Measurements from ENCODE around the gene SPAG9.

- TF ChIP-seq EGR1 (IDR thresholded peaks at IDR 0.05; ENCODE audit: low read depth) (no peak), CTCF (IDR thresholded peaks at IDR 0.05 in 2 of 3, conservative IDR thresholded peaks at IDR 0.05 in 1 of 3; ENCODE audit: borderline replicate concordance in 1 of 3, insufficient read depth in 1 of 3, low read depth in 2 of 3, low read length in 2 of 3) (no peak), MAX (IDR thresholded peaks at IDR 0.05) (no peak), ZNF274 (IDR thresholded peaks at IDR 0.05; ENCODE audit: low read depth, low read length) (no peak), YY1 (IDR thresholded peaks at IDR 0.05; ENCODE audit: extremely low read depth, insufficient replicate concordance, low read depth, low read length) (no peak), SP1 (IDR thresholded peaks at IDR 0.05; ENCODE audit: low read depth) (no peak), POLR2A (IDR thresholded peaks at IDR 0.05; ENCODE audit: borderline replicate concordance, extremely low read depth, insufficient read depth, insufficient read length) (no peak)
Measured at GRCh38 chr17:51103050-51103449, 17.6 kb downstream of the SPAG9 start.
